MM.1S (cell line): ENCODE measurements around the gene CADM4.
"Not testable (repeated sequence)": the region's sequence is repeated elsewhere in the genome, so short reads cannot be mapped to it uniquely, and the experiment has no call there.

Experiments
- DNase-seq: peaks from one replicate; pipeline ENCODE4 v3.0.0-alpha.2; 2015
- H2AFZ ChIP-seq: fragments of 300-600 bp; sonication (generic); 2 replicates; pipeline ENCODE4 v1.6.0; 2016; ENCODE audit warnings: antibody characterized with exemption, low read length
- H3F3A ChIP-seq: fragments of 300-600 bp; sonication (generic); 2 replicates; pipeline ENCODE4 v1.6.1; 2016; ENCODE audit warnings: mild to moderate bottlenecking, antibody characterized with exemption, low read length, moderate library complexity, mixed read lengths; ENCODE audit not compliant: insufficient read depth
- H3K27ac ChIP-seq: fragments of 300-600 bp; sonication (generic); 2 replicates; pipeline ENCODE4 v1.5.1; 2016; ENCODE audit warnings: mild to moderate bottlenecking, low read length
- H3K27me3 ChIP-seq: fragments of 300-600 bp; sonication (generic); replicated peaks from 2 replicates; pipeline ENCODE4 v1.6.0; 2016; ENCODE audit warnings: low read length; ENCODE audit not compliant: insufficient read depth
- H3K36me3 ChIP-seq: fragments of 300-600 bp; sonication (generic); replicated peaks from 2 replicates; pipeline ENCODE4 v1.6.1; 2016; ENCODE audit warnings: mild to moderate bottlenecking, low read length, mixed read lengths; ENCODE audit not compliant: insufficient read depth
- H3K4me1 ChIP-seq: fragments of 300-600 bp; sonication (generic); 2 replicates; pipeline ENCODE4 v1.6.1; 2016; ENCODE audit warnings: low read length, mixed read lengths
- H3K4me2 ChIP-seq: fragments of 300-600 bp; sonication (generic); 2 replicates; pipeline ENCODE4 v1.6.0; 2016; ENCODE audit warnings: low read depth, low read length
- H3K4me3 ChIP-seq: fragments of 300-600 bp; sonication (generic); 2 replicates; pipeline ENCODE4 v1.5.1; 2016; ENCODE audit warnings: low read length, mixed read lengths
- H3K79me2 ChIP-seq: fragments of 300-600 bp; sonication (generic); 2 replicates; pipeline ENCODE4 v1.6.1; 2016; ENCODE audit warnings: mixed run types, low read length, mixed read lengths
- H3K9ac ChIP-seq: fragments of 300-600 bp; sonication (generic); 2 replicates; pipeline ENCODE4 v1.6.1; 2016; ENCODE audit warnings: low read length, mixed read lengths
- H3K9me2 ChIP-seq: fragments of 300-600 bp; sonication (generic); replicated peaks from 2 replicates; pipeline ENCODE4 v1.6.1; 2016; ENCODE audit warnings: mild to moderate bottlenecking, low read length, mixed read lengths; ENCODE audit not compliant: insufficient read depth
- H3K9me3 ChIP-seq: fragments of 300-600 bp; sonication (generic); replicated peaks from 2 replicates; pipeline ENCODE4 v1.6.1; 2016; ENCODE audit warnings: mild to moderate bottlenecking, low read length, mixed read lengths; ENCODE audit not compliant: insufficient read depth
- H4K20me1 ChIP-seq: fragments of 300-600 bp; sonication (generic); 2 replicates; pipeline ENCODE4 v1.6.1; 2016; ENCODE audit warnings: mild to moderate bottlenecking, low read length, moderate library complexity, mixed read lengths; ENCODE audit not compliant: insufficient read depth
- CTCF ChIP-seq: fragments of 300-600 bp; sonication (generic); IDR thresholded peaks from 2 replicates; pipeline ENCODE4 v1.5.1; 2016; ENCODE audit warnings: antibody characterized with exemption, low read length, mixed read lengths
- EZH2 ChIP-seq: fragments of 300-600 bp; sonication (generic); optimal IDR thresholded peaks from 2 replicates; pipeline ENCODE3; 2017; ENCODE audit warnings: low read depth, mild to moderate bottlenecking, antibody characterized with exemption, low read length, mixed read lengths
- EZH2phosphoT487 ChIP-seq: fragments of 300-600 bp; sonication (generic); IDR thresholded peaks from 2 replicates; pipeline ENCODE4 v1.6.1; 2018; ENCODE audit warnings: antibody characterized with exemption, low read length

Gene CADM4

GRCh38 chr19:43684326-43684725 is 44.7 kb upstream of the CADM4 start:
- H3K9me3 ChIP-seq = no peaks in the 10 kb centered on the region
- H3K9ac ChIP-seq = no peak overlapping the region
- DNase-seq = no peak
- no peaks in the 10 kb centered on the region for H3K79me2 ChIP-seq
- no peaks in the 10 kb centered on the region for H3K9me2 ChIP-seq
- H3K4me1 ChIP-seq = no peaks in the 10 kb centered on the region
- H3K4me2 ChIP-seq = no peak overlapping the region
- H4K20me1 ChIP-seq = no peaks in the 10 kb centered on the region
- H3K36me3 ChIP-seq = no peaks in the 10 kb centered on the region
- no peak overlapping the region for H3K4me3 ChIP-seq
- no peak overlapping the region for H2AFZ ChIP-seq
- TF ChIP-seq EZH2phosphoT487 = no peak
- TF ChIP-seq CTCF = no peak
- no peaks in the 10 kb centered on the region for H3F3A ChIP-seq
- H3K27ac ChIP-seq = no peak overlapping the region
- H3K27me3 ChIP-seq = no peaks in the 10 kb centered on the region

GRCh38 chr19:43683905-43684304 is 44.3 kb upstream of the CADM4 start:
- Histone ChIP-seq H3K9me3 (no peaks in the 10 kb centered on the region), H3K4me3 (no peak overlapping the region), H3K79me2 (no peaks in the 10 kb centered on the region), H4K20me1 (no peaks in the 10 kb centered on the region), H3K27ac (no peak overlapping the region), H3K4me2 (no peak overlapping the region), H3K4me1 (no peaks in the 10 kb centered on the region), H3K36me3 (no peaks in the 10 kb centered on the region), H3K9me2 (no peaks in the 10 kb centered on the region), H3K9ac (no peak overlapping the region), H2AFZ (no peak overlapping the region), H3F3A (no peaks in the 10 kb centered on the region), H3K27me3 (no peaks in the 10 kb centered on the region)
- no peak for TF ChIP-seq EZH2phosphoT487
- no peak for TF ChIP-seq CTCF
- no peak for DNase-seq

- no peaks in the 10 kb centered on the region for H3K4me1 ChIP-seq
- no peak for DNase-seq
- no peak overlapping the region for H2AFZ ChIP-seq
- H3F3A ChIP-seq = no peaks in the 10 kb centered on the region
- no peak overlapping the region for H3K4me2 ChIP-seq
- H3K9me3 ChIP-seq = no peaks in the 10 kb centered on the region
- no peaks in the 10 kb centered on the region for H4K20me1 ChIP-seq
- H3K79me2 ChIP-seq = no peaks in the 10 kb centered on the region
- H3K9me2 ChIP-seq = no peaks in the 10 kb centered on the region
- H3K36me3 ChIP-seq = no peaks in the 10 kb centered on the region
- H3K9ac ChIP-seq = no peak overlapping the region
- H3K4me3 ChIP-seq = no peak overlapping the region
- no peaks in the 10 kb centered on the region for H3K27me3 ChIP-seq
- no peak overlapping the region for H3K27ac ChIP-seq
- TF ChIP-seq EZH2phosphoT487 (no peak), CTCF (no peak), EZH2 (no peak)
Observed at GRCh38 chr19:43682824-43683661, 43.4 kb upstream of the CADM4 start.

GRCh38 chr19:43682269-43682668 is 42.6 kb upstream of the CADM4 start:
- not testable (repeated sequence) for H3K4me3 ChIP-seq, H3K9me3 ChIP-seq, H3K4me2 ChIP-seq, H3K27ac ChIP-seq, H3K9me2 ChIP-seq, H3K27me3 ChIP-seq, H2AFZ ChIP-seq, H3F3A ChIP-seq, DNase-seq, H3K79me2 ChIP-seq, H3K4me1 ChIP-seq, H4K20me1 ChIP-seq, H3K36me3 ChIP-seq, H3K9ac ChIP-seq
